Loucy (cell line): Measurements from ENCODE around the gene DHX34.

Experiments used
- EZH2phosphoT487 ChIP-seq: fragments of 200-600 bp; IDR thresholded peaks from 2 replicates; pipeline ENCODE4 v1.6.1; 2018; ENCODE audit warnings: antibody characterized with exemption, mild to moderate bottlenecking, moderate library complexity, borderline replicate concordance
- TF ChIP-seq, protein P1 (sequence below): fragments of 200-600 bp; sonication (generic); conservative IDR thresholded peaks from 2 replicates; pipeline ENCODE4 v1.5.1; 2014; ENCODE audit warnings: mild to moderate bottlenecking, antibody characterized with exemption, low read length

DNA sequence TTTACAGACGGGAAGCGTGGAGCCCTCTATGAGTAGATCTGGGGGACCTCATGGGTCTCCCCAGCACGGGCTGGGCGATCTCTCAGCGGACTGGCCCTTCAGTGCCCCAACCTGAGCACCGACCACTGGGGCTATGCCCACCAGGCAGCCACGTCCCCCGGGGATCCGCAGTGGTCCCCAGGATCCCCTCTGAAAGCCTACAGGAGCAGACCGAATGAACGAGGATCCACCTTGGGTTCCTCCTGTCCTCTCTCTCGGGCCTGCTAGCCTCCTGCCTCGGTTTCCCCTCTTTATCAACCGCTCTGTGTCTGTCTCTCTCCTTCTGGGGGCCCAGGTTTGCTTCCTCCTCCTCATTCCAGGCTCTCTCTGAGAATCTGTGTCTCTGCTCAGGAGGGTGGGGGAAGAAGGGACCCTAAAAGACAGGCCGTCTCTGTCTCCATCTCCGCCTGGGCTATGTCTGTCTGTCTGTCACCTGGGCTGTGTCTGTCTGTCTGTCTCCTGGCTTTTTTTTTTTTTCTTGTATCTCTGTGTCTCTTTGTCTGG, 72.2 kb downstream of the DHX34 start:
- TF ChIP-seq, protein P1, sequence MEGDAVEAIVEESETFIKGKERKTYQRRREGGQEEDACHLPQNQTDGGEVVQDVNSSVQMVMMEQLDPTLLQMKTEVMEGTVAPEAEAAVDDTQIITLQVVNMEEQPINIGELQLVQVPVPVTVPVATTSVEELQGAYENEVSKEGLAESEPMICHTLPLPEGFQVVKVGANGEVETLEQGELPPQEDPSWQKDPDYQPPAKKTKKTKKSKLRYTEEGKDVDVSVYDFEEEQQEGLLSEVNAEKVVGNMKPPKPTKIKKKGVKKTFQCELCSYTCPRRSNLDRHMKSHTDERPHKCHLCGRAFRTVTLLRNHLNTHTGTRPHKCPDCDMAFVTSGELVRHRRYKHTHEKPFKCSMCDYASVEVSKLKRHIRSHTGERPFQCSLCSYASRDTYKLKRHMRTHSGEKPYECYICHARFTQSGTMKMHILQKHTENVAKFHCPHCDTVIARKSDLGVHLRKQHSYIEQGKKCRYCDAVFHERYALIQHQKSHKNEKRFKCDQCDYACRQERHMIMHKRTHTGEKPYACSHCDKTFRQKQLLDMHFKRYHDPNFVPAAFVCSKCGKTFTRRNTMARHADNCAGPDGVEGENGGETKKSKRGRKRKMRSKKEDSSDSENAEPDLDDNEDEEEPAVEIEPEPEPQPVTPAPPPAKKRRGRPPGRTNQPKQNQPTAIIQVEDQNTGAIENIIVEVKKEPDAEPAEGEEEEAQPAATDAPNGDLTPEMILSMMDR: no peak
- no peak for TF ChIP-seq EZH2phosphoT487
